ENCODE measurements around the gene GNAQ.

DNA sequence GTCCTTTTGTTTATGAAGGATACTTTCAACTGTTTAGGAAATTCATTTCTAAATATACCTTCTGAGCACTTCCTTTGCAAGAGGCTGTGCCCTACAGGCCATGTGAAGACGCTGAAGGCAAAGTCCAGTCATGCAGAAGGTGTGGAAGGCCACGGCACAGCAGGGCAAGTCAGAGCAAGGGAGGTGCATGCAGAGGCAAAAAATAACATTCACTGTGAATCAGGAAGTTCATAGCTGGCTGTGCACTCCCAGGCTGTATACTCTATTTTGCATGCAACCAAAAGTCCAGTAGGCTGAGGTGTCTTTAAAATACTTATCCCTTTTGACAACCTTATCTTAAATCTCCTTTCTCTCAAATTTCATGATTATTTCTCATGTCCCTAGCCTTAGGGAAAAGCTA is 50.3 kb downstream of the GNAQ start:
- TF ChIP-seq CTCF (conservative IDR thresholded peaks at IDR 0.05) (no peak), ZFX (IDR thresholded peaks at IDR 0.05) (no peak)
